Lung (tissue), 12 donors: Measurements from ENCODE around the gene ASIC1. TPM values are rescaled to one million over a fixed set of nuclear protein-coding genes. Genes with fewer than 3 reads are reported as not detected.
A peak's percentile ranks its signal among the peaks of the same experiment; 100 is the strongest.

ENCODE experiments used
- ATAC-seq: fragments of 200-7000 bp; cut with Tn5 transposase; one replicate; pipeline ENCODE4 v1.9.1; 2020; ENCODE audit warnings: moderate number of reproducible peaks; ENCODE audit not compliant: insufficient read depth, low FRiP score
- DNase-seq, 3 donors: peaks; one replicate each; pipeline ENCODE4 v3.0.0-alpha.2; 2013 to 2017
- H3K27ac ChIP-seq, 2 donors: one replicate each; pipeline ENCODE4 v1.5.1; 2013; ENCODE audit warnings: mild to moderate bottlenecking in 2 of 2, moderate library complexity in 2 of 2, control low read depth in 1 of 2, inconsistent platforms in 1 of 2, low read depth in 1 of 2, low read length in 1 of 2
- H3K27me3 ChIP-seq, 3 donors: one replicate each; pipeline ENCODE4 v1.5.1; 2013; ENCODE audit warnings: low read length in 2 of 3; ENCODE audit not compliant: control insufficient read depth in 3 of 3, insufficient read depth in 3 of 3
- H3K36me3 ChIP-seq, 4 donors: one replicate each; pipeline ENCODE4 v1.5.1; 2013; ENCODE audit warnings: low read length in 4 of 4, mild to moderate bottlenecking in 1 of 4, moderate library complexity in 1 of 4; ENCODE audit not compliant: control insufficient read depth in 4 of 4, insufficient read depth in 4 of 4
- H3K4me1 ChIP-seq, 5 donors: one replicate each; pipeline ENCODE4 v1.5.1; 2013; ENCODE audit warnings: low read length in 5 of 5, mild to moderate bottlenecking in 2 of 5, moderate library complexity in 1 of 5; ENCODE audit not compliant: control insufficient read depth in 5 of 5, insufficient read depth in 5 of 5
- H3K4me3 ChIP-seq: one replicate; pipeline ENCODE4 v1.5.1; 2013; ENCODE audit warnings: mild to moderate bottlenecking, control low read depth, moderate library complexity
- H3K9ac ChIP-seq, 2 donors: one replicate each; pipeline ENCODE4 v1.5.1; 2013; ENCODE audit warnings: low read length in 2 of 2, control low read depth in 1 of 2; ENCODE audit not compliant: insufficient read depth in 1 of 2
- H3K9me3 ChIP-seq, 4 donors: one replicate each; pipeline ENCODE4 v1.5.1; 2013; ENCODE audit warnings: low read length in 3 of 4, mild to moderate bottlenecking in 1 of 4, moderate library complexity in 1 of 4; ENCODE audit not compliant: control insufficient read depth in 4 of 4, insufficient read depth in 3 of 4
- WGBS, 2 donors: extraction: QIAGEN DNeasy Blood & Tissue Kit; methylation state at CpG; one replicate each; pipeline ENCODE4 v1.1.7; 2013; 5-methylcytosine and 5-hydroxymethylcytosine counted together
- polyA plus RNA-seq, 2 donors: library from polyadenylated mRNA; stranded (reverse); fragments of 200-250 nt; gene quantifications; one replicate each; pipeline ENCODE4 v1.2.1, GENCODE V29; 2013
- total RNA-seq, 2 donors: library from RNA; depleted of rRNA in 1 of 2; stranded (reverse); fragments of >200 nt in 1 of 2; gene quantifications; one replicate each; pipeline ENCODE4 v1.2.1, GENCODE V29; 2014 to 2021
- TF ChIP-seq, protein P1 (sequence below): IDR thresholded peaks from 2 replicates; pipeline ENCODE4 v1.5.1; 2012; ENCODE audit warnings: mild to moderate bottlenecking; ENCODE audit errors: control extremely low read depth, extremely low read depth
- donor health status: control.
- donor health status: control.
- donor health status: Bipolar disorder and iron deficiency.
- donor health status: healthy.
- donor health status: DM: yes; HTN: yes; CAD: no.

ASIC1 gene
- total and polyA plus RNA-seq, 4 donors: 0.41 to 2.0 (median 1.3) TPM

DNA sequence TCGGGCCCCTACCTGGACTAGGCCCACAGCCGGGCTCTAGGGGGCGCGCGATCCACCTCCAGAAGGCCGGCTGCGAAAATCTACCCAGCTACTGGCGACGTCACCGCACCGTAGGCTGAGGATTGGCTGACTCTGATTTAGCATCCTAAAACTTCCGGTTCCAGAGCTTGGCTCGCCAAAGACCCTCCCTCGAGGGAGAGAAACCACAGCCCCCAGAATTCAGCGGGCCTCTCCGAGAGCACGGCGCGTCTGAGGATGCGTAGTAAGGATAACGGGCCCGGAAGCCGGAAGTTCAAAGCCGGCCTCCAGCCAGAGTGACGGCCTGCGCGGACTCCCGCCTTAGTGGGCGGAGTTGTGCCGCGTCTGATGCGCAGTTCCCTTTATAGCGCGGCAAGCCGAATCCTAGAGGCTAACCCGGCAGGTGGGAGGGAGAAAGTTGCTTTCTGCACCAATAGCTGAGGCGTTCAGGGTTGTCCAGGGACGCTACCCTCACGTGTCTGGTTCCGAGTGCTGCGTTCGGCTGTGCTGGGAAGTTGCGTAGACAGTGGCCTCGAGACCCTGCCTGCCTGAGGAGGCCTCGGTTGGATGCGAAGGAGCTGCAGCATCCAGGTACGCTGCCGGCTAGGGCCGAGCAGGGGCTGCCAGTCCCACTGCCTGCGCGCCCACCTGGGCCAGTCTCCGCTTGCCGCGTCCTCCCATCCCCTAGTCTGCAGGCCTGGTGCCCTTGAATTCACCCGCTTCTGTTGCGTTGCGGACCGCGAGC is 54.5 kb downstream of the ASIC1 start, which contains the start of gene COX14:
COX14 (plus strand) TSS at position 544 of the 763 bp plus-strand sequence. CDS start 7,808 bp downstream, outside the sequence.
- peak within 1 kb of the TSS; percentile 67 for H3K4me3 ChIP-seq
- TF ChIP-seq, protein P1, sequence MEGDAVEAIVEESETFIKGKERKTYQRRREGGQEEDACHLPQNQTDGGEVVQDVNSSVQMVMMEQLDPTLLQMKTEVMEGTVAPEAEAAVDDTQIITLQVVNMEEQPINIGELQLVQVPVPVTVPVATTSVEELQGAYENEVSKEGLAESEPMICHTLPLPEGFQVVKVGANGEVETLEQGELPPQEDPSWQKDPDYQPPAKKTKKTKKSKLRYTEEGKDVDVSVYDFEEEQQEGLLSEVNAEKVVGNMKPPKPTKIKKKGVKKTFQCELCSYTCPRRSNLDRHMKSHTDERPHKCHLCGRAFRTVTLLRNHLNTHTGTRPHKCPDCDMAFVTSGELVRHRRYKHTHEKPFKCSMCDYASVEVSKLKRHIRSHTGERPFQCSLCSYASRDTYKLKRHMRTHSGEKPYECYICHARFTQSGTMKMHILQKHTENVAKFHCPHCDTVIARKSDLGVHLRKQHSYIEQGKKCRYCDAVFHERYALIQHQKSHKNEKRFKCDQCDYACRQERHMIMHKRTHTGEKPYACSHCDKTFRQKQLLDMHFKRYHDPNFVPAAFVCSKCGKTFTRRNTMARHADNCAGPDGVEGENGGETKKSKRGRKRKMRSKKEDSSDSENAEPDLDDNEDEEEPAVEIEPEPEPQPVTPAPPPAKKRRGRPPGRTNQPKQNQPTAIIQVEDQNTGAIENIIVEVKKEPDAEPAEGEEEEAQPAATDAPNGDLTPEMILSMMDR: peak; percentile 87
- peak; percentile 91 for ATAC-seq
- peak within 1 kb of the TSS; percentile 94 to 95 for H3K27ac ChIP-seq
- peaks cover 0 to 14% (median 0%) of the 10 kb centered on the region in 5 donors for H3K4me1 ChIP-seq
- peak; percentile 100 for DNase-seq
- WGBS, 2 donors: 0% methylated on average over 59 of the region's 59 CpGs
- H3K9me3 ChIP-seq: no peaks in the 10 kb centered on the region
- H3K9ac ChIP-seq: peak within 1 kb of the TSS; percentile 83 to 91
- no peaks in the 10 kb centered on the region for H3K27me3 ChIP-seq
- H3K36me3 ChIP-seq: peaks cover 0 to 8% (median 2%) of the 10 kb centered on the region in 4 donors

DNA sequence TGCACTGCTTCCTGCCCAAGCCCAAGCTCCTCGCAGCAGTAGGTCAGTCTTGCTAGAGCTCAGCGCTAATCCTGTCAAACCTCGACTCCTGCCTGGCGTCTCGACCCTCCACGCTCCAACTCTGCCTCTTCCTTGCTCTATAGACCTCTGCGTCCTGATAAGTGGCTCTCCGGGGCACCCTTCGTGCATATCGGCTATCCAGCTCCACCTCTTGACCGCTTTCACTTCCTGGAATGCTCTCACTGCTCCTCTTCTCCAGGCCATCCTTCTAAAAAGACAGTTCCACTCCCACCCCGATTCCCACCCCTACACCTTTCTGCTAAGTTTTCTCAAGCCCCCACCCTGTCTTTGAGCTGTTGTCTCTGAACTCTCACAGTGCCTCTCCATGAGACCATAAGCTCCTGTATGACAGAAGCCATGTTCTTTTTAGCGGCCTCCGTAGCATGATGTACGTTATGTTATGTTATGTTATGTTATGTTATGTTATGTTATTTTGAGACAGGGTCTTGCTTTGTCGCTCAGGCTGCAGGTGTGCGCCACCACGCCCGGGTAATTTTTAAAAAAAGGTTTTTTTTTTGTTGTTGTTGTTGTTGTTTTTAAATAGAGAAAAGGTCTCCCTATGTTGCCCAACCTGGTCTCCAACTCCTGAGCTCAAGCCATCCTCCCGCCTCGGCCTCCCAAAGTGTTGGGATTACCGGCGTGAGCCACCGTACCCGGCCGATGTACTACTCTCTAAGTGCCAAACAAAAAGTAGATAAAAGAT is 55.2 kb downstream of the ASIC1 start:
- H3K27ac ChIP-seq: peak overlapping the region; percentile 94 to 95
- H3K27me3 ChIP-seq: no peaks in the 10 kb centered on the region
- peak overlapping the region; percentile 83 to 91 for H3K9ac ChIP-seq
- no peaks in the 10 kb centered on the region for H3K9me3 ChIP-seq
- no peak for DNase-seq
- H3K36me3 ChIP-seq: peaks cover 0 to 13% (median 2%) of the 10 kb centered on the region in 4 donors
- ATAC-seq: peak; percentile 1
- peaks cover 0 to 20% (median 0%) of the 10 kb centered on the region in 5 donors for H3K4me1 ChIP-seq
- TF ChIP-seq, protein P1: no peak
- H3K4me3 ChIP-seq: peak overlapping the region; percentile 67
- 13 to 24% methylated on average over 26 of the region's 26 CpGs for WGBS, 2 donors

DNA sequence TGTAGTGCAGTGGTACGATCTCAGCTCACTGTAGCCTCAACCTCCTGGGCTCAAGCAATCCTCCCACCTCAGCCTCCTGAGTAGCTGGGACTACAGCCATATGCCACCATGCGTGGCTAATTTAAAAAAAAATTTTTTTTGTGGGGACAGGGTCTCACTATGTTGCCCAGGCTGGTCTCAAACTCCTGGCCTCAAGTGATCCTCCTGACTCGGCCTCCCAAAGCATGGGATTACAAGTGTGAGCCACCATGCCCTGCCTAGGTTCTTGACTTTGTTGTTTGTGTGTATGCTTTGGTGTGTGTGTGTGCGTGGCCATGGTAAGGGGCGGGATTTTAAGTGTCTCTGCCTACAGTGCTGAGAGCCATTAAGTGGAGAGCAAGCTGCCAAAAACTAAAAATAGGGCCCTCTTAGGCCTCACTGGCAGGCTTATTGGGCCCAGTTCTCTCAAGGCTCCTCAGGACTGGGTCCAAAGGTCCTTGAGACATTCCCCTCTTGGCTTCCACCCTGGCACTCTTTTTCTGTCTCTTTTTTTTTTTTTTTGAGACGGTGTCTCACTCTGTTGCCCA is 59.7 kb downstream of the ASIC1 start:
- peaks cover 0 to 10% (median 0%) of the 10 kb centered on the region in 5 donors for H3K4me1 ChIP-seq
- peaks cover 2 to 37% (median 8%) of the 10 kb centered on the region in 4 donors for H3K36me3 ChIP-seq
- TF ChIP-seq, protein P1: no peak
- no peak overlapping the region for H3K4me3 ChIP-seq
- H3K9ac ChIP-seq: no peak overlapping the region
- DNase-seq (no peak), ATAC-seq (no peak)
- WGBS, 2 donors: 74 to 88% methylated on average over 6 of the region's 6 CpGs
- H3K27ac ChIP-seq: peak overlapping the region in 1 of 2 donors; percentile 27
- H3K27me3 ChIP-seq: no peaks in the 10 kb centered on the region
- H3K9me3 ChIP-seq: no peaks in the 10 kb centered on the region
